ENCODE data around the gene UBAC1. TPM values are rescaled to one million over a fixed set of nuclear protein-coding genes. Genes with fewer than 3 reads are reported as not detected.

The UBAC1 gene
- total and polyA plus RNA-seq, 10 of the 15 experiments (the other 5 are each of a cell fraction or from before 2014, with no cell fraction given) = 16.7 to 54.6 (median 38.5) TPM

GRCh38 chr9:135959814-135960213, 1.4 kb downstream of the UBAC1 start (continued):
- TF ChIP-seq ZBTB33 (IDR thresholded peaks at IDR 0.05) (no peak), PAX8 (IDR thresholded peaks at IDR 0.05) (no peak), RELA (IDR thresholded peaks at IDR 0.05; ENCODE audit: borderline replicate concordance, partially characterized antibody) (no peak), KAT2A (conservative IDR thresholded peaks at IDR 0.05; ENCODE audit: control insufficient read depth, low read depth, low read length) (no peak), SRF (IDR thresholded peaks at IDR 0.05; ENCODE audit: low read depth in 2 of 2, low read length in 2 of 2) (no peak)

DNA sequence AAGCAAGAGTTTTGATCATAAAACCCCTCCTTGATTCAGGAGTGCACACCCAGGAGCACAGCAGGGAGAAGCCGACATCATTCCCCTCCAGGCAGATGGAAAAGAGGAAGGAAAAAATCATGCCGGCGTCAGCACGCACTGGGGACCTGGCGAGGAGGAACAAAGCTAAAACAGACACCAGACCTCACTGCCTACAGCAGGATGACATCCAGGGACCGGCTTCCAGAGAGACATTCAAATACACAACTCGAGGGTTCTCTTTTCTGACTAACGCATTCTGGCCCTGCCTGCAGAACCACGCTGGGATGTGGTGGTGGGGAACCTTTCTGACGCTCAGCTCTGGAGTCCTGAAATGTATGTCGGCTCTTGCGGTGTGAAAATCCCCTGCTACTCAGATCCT, 2.7 kb downstream of the UBAC1 start:
- Histone ChIP-seq H3K36me3 (ENCODE audit: control insufficient read depth in 2 of 2, insufficient read depth in 2 of 2, low read length in 1 of 2) (peaks cover 3% of the 10 kb centered on the region in 2 experiments; a peak in 2 of 4 replicates), H3K27me3 (replicated peaks in 1 of 2; ENCODE audit: control insufficient read depth in 2 of 2, insufficient read depth in 2 of 2, low read length in 1 of 2) (no peaks in the 10 kb centered on the region; a peak in 1 of 4 replicates), H3K9me3 (replicated peaks; ENCODE audit: control insufficient read depth, insufficient read depth, low read length) (no peaks in the 10 kb centered on the region), H3K79me2 (ENCODE audit: control insufficient read depth, insufficient read depth, low read length) (peaks cover 36% of the 10 kb centered on the region), H3K4me3 (no peak overlapping the region), H3K4me2 (ENCODE audit: control insufficient read depth, insufficient read depth) (peak overlapping the region; percentile 38), H3K4me1 (ENCODE audit: control insufficient read depth, insufficient read depth, low read length) (peaks cover 9% of the 10 kb centered on the region), H2AFZ (ENCODE audit: control insufficient read depth, low read depth, low read length) (no peak overlapping the region), H3K9ac (ENCODE audit: control insufficient read depth, insufficient read depth, low read length) (no peak overlapping the region; the same call in 1 of the 2 replicates), H4K20me1 (ENCODE audit: control insufficient read depth, insufficient read depth) (peaks cover 4% of the 10 kb centered on the region; the same call in 1 of the 2 replicates), H3K27ac (ENCODE audit: control insufficient read depth, insufficient read depth) (no peak overlapping the region)
- no peak for DNase-seq (ENCODE audit: low read depth, low spot score)
- 87% methylated on average over 12 of the region's 12 CpGs for WGBS (ENCODE audit: insufficient coverage, insufficient replicate concordance, low lambda C conversion rate, missing lambda C conversion rate)
- ChIA-PET SMC1A (ENCODE audit: uncharacterized antibody, unreplicated experiment) (no interaction called here), RAD21 (ENCODE audit: unreplicated experiment) (no interaction called here), POLR2A (no interaction called here), CTCF (interaction anchor here (1.1 kb wide), 1 partner anchor 94 kb away, joined by 4 read pairs; no protein-coding TSS in a partner anchor)
- no peak for ATAC-seq
- intact Hi-C loops (cut with micrococcal nuclease; ENCODE audit: unreplicated experiment) (no loop called here), in situ Hi-C loops (cut with MboI) (no loop called here)
- BruUV-seq (replicated peaks) = no TSS peak
- FAIRE-seq = no peak
- TF ChIP-seq SUZ12 (IDR thresholded peaks at IDR 0.05; ENCODE audit: unreplicated experiment) = no peak
- TF ChIP-seq RBBP5 (conservative IDR thresholded peaks at IDR 0.05) = no peak
- no peak for TF ChIP-seq NBN (IDR thresholded peaks at IDR 0.05)
- TF ChIP-seq MXI1 (IDR thresholded peaks at IDR 0.05; ENCODE audit: low read depth, low read length) = no peak
- no peak for TF ChIP-seq HCFC1 (IDR thresholded peaks at IDR 0.05; ENCODE audit: low read length)
- no peak for TF ChIP-seq BMI1 (IDR thresholded peaks at IDR 0.05; ENCODE audit: borderline replicate concordance)
- TF ChIP-seq, protein P1, sequence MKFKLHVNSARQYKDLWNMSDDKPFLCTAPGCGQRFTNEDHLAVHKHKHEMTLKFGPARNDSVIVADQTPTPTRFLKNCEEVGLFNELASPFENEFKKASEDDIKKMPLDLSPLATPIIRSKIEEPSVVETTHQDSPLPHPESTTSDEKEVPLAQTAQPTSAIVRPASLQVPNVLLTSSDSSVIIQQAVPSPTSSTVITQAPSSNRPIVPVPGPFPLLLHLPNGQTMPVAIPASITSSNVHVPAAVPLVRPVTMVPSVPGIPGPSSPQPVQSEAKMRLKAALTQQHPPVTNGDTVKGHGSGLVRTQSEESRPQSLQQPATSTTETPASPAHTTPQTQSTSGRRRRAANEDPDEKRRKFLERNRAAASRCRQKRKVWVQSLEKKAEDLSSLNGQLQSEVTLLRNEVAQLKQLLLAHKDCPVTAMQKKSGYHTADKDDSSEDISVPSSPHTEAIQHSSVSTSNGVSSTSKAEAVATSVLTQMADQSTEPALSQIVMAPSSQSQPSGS (IDR thresholded peaks at IDR 0.05; ENCODE audit: low read length) = no peak
- TF ChIP-seq YBX1 (IDR thresholded peaks at IDR 0.05) = no peak
- TF ChIP-seq, protein P2, sequence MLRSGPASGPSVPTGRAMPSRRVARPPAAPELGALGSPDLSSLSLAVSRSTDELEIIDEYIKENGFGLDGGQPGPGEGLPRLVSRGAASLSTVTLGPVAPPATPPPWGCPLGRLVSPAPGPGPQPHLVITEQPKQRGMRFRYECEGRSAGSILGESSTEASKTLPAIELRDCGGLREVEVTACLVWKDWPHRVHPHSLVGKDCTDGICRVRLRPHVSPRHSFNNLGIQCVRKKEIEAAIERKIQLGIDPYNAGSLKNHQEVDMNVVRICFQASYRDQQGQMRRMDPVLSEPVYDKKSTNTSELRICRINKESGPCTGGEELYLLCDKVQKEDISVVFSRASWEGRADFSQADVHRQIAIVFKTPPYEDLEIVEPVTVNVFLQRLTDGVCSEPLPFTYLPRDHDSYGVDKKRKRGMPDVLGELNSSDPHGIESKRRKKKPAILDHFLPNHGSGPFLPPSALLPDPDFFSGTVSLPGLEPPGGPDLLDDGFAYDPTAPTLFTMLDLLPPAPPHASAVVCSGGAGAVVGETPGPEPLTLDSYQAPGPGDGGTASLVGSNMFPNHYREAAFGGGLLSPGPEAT (IDR thresholded peaks at IDR 0.05; ENCODE audit: low read depth) = no peak
- no peak for TF ChIP-seq RELA (IDR thresholded peaks at IDR 0.05; ENCODE audit: borderline replicate concordance, partially characterized antibody)
- TF ChIP-seq ZZZ3 (IDR thresholded peaks at IDR 0.05; ENCODE audit: control insufficient read depth, insufficient read length, low read depth) = no peak
- no peak for TF ChIP-seq ASH2L (IDR thresholded peaks at IDR 0.05; ENCODE audit: borderline replicate concordance, low read depth)
